Liver (tissue), 9 donors: ENCODE results near the gene GPR171. TPM values are rescaled to one million over a fixed set of nuclear protein-coding genes. Genes with fewer than 3 reads are reported as not detected.
"Not testable (repeated sequence)": the region's sequence is repeated elsewhere in the genome, so short reads cannot be mapped to it uniquely, and the experiment has no call there.

Source experiments
- DNase-seq: peaks from one replicate; pipeline ENCODE4 v3.0.0-alpha.2; 2017; ENCODE audit warnings: low spot score
- H3K27ac ChIP-seq, 2 donors: one replicate each; pipeline ENCODE4 v1.7.0; 2013; ENCODE audit warnings: inconsistent platforms in 2 of 2, low read length in 2 of 2, control low read depth in 1 of 2, low read depth in 1 of 2, mild to moderate bottlenecking in 1 of 2
- H3K27me3 ChIP-seq, 4 donors: one replicate each; pipeline versions ENCODE4 v1.6.1 to v1.7.0; 2013; ENCODE audit warnings: low read length in 3 of 4, inconsistent platforms in 1 of 4, mild to moderate bottlenecking in 1 of 4, moderate library complexity in 1 of 4; ENCODE audit not compliant: control insufficient read depth in 4 of 4, insufficient read depth in 4 of 4
- H3K36me3 ChIP-seq, 4 donors: one replicate each; pipeline versions ENCODE4 v1.6.1 to v1.7.0; 2013; ENCODE audit warnings: low read length in 3 of 4, mild to moderate bottlenecking in 3 of 4, low read depth in 1 of 4, moderate library complexity in 1 of 4; ENCODE audit not compliant: control insufficient read depth in 4 of 4, insufficient read depth in 3 of 4
- H3K4me1 ChIP-seq, 4 donors: one replicate each; pipeline versions ENCODE4 v1.6.1 to v1.7.0; 2013; ENCODE audit warnings: low read length in 3 of 4, mild to moderate bottlenecking in 3 of 4, moderate library complexity in 1 of 4; ENCODE audit not compliant: control insufficient read depth in 4 of 4, insufficient read depth in 4 of 4
- H3K4me3 ChIP-seq, 3 donors: one replicate each; pipeline versions ENCODE4 v1.6.1 to v1.7.0; 2013; ENCODE audit warnings: low read length in 3 of 3, control low read depth in 1 of 3, low read depth in 1 of 3, mild to moderate bottlenecking in 1 of 3
- H3K9ac ChIP-seq, 2 donors: one replicate each; pipeline ENCODE4 v1.7.0; 2013; ENCODE audit warnings: low read length in 2 of 2, mild to moderate bottlenecking in 2 of 2, moderate library complexity in 2 of 2, control low read depth in 1 of 2, low read depth in 1 of 2
- H3K9me3 ChIP-seq, 4 donors: one replicate each; pipeline versions ENCODE4 v1.6.1 to v1.7.0; 2013; ENCODE audit warnings: low read length in 3 of 4; ENCODE audit not compliant: control insufficient read depth in 4 of 4
- EGR1 ChIP-seq, 2 donors: IDR thresholded peaks; 2 replicates each; pipeline ENCODE4 v1.6.1; 2016 to 2018; ENCODE audit warnings: antibody characterized with exemption in 2 of 2, low read depth in 2 of 2
- FOXA1 ChIP-seq: IDR thresholded peaks from 2 replicates; pipeline ENCODE4 v1.6.1; 2016; ENCODE audit warnings: antibody characterized with exemption
- FOXA2 ChIP-seq: IDR thresholded peaks from 2 replicates; pipeline ENCODE4 v1.6.1; 2016; ENCODE audit warnings: antibody characterized with exemption
- GABPA ChIP-seq, 2 donors: IDR thresholded peaks in 1 of 2; conservative IDR thresholded peaks in 1 of 2; 2 replicates each; pipeline ENCODE4 v1.6.1; 2016; ENCODE audit warnings: antibody characterized with exemption in 2 of 2, mild to moderate bottlenecking in 1 of 2, moderate library complexity in 1 of 2
- HNF4A ChIP-seq, 2 donors: conservative IDR thresholded peaks; 2 replicates each; pipeline ENCODE4 v1.6.1; 2016; ENCODE audit warnings: antibody characterized with exemption in 2 of 2, mild to moderate bottlenecking in 2 of 2
- HNF4G ChIP-seq: IDR thresholded peaks from 2 replicates; pipeline ENCODE4 v1.6.1; 2016; ENCODE audit warnings: antibody characterized with exemption
- JUND ChIP-seq, 2 donors: IDR thresholded peaks; 2 replicates each; pipeline ENCODE4 v1.6.1; 2016; ENCODE audit warnings: antibody characterized with exemption in 2 of 2
- NR2F2 ChIP-seq: IDR thresholded peaks from 2 replicates; pipeline ENCODE4 v1.6.1; 2016; ENCODE audit warnings: antibody characterized with exemption
- RAD21 ChIP-seq, 2 donors: IDR thresholded peaks; 2 replicates each; pipeline ENCODE4 v1.6.1; 2016; ENCODE audit warnings: antibody characterized with exemption in 2 of 2, mild to moderate bottlenecking in 2 of 2
- RXRA ChIP-seq, 2 donors: IDR thresholded peaks; 2 replicates each; pipeline ENCODE4 v1.6.1; 2017 to 2018; ENCODE audit warnings: antibody characterized with exemption in 2 of 2, mild to moderate bottlenecking in 1 of 2
- SP1 ChIP-seq: IDR thresholded peaks from 2 replicates; pipeline ENCODE4 v1.6.1; 2018; ENCODE audit warnings: antibody characterized with exemption, mild to moderate bottlenecking
- TAF1 ChIP-seq: conservative IDR thresholded peaks from 2 replicates; pipeline ENCODE4 v1.6.1; 2016; ENCODE audit warnings: antibody characterized with exemption, mild to moderate bottlenecking
- YY1 ChIP-seq: IDR thresholded peaks from 2 replicates; pipeline ENCODE4 v1.6.1; 2016; ENCODE audit warnings: antibody characterized with exemption, mild to moderate bottlenecking
- WGBS: extraction: QIAGEN DNeasy Blood & Tissue Kit; methylation state at CpG from one replicate; pipeline ENCODE4 v1.1.7; 2013; 5-methylcytosine and 5-hydroxymethylcytosine counted together
- polyA plus RNA-seq, 2 donors: library from polyadenylated mRNA; stranded (reverse) in 1 of 2; unstranded in 1 of 2; fragments of 200-250 nt in 1 of 2; fragments of >200 nt in 1 of 2; fragmentation: Nextera tagmentation in 1 of 2; extraction: Ambion mirVana in 1 of 2; gene quantifications; one replicate each; pipeline versions ENCODE4 v1.2.1 to v1.2.3, GENCODE V29; 2013 to 2015
- total RNA-seq, 2 donors: library from RNA; depleted of rRNA; stranded (reverse); fragments of >200 nt; gene quantifications; one replicate each; pipeline ENCODE4 v1.2.3, GENCODE V29; 2014
- TF ChIP-seq, protein P1 (sequence below): fragments of 150-350 bp; IDR thresholded peaks from 2 replicates; pipeline ENCODE4 v1.5.1; 2017; ENCODE audit warnings: improper control_type of control experiment, low read depth, low read length; ENCODE audit not compliant: missing input control
- TF ChIP-seq, protein P2 (sequence below): IDR thresholded peaks from 2 replicates; pipeline ENCODE4 v1.6.1; 2016; ENCODE audit warnings: antibody characterized with exemption
- TF ChIP-seq, protein P3 (sequence below): IDR thresholded peaks from 2 replicates; pipeline ENCODE4 v1.6.1; 2016; ENCODE audit warnings: antibody characterized with exemption
- TF ChIP-seq, protein P4 (sequence below): IDR thresholded peaks from 2 replicates; pipeline ENCODE4 v1.6.1; 2016; ENCODE audit warnings: antibody characterized with exemption
- TF ChIP-seq, protein P5 (sequence below): IDR thresholded peaks from 2 replicates; pipeline ENCODE4 v1.6.1; 2016; ENCODE audit warnings: antibody characterized with exemption, mild to moderate bottlenecking
- donor health status: healthy.
- donor health status: healthy.
- donor health status: healthy.
- donor health status: healthy.
- donor health status: healthy.

GPR171 gene
- total and polyA plus RNA-seq, 4 donors: 0.19 to 0.56 (median 0.28) TPM

DNA sequence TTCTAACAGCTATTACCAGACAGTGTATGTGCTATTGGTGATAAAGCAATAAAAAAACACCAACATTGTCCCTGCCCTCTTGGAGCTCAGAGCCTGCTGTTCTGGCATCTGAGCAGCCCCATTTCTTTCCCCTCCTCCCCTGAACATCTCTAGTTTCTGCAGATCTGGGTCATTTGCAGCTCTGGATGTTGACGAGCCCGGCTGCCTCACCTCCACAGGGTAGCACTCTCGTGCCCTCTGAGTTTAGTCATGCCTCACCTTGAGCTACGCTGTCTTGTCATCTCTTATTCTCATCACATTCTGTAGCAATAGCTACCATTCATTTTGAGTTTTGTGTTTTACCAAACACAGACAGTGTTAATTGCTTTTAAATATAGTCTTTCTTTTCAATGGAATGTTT is 30.0 kb upstream of the GPR171 start:
- H3K4me3 ChIP-seq: no peak overlapping the region
- no peaks in the 10 kb centered on the region for H3K9me3 ChIP-seq
- no peak overlapping the region for H3K9ac ChIP-seq
- no peaks in the 10 kb centered on the region for H3K27me3 ChIP-seq
- H3K4me1 ChIP-seq: no peaks in the 10 kb centered on the region
- no peak for DNase-seq
- no peak for TF ChIP-seq HNF4A (conservative IDR thresholded peaks at IDR 0.05)
- TF ChIP-seq GABPA (IDR thresholded peaks at IDR 0.05 in 1 of 2, conservative IDR thresholded peaks at IDR 0.05 in 1 of 2): no peak
- TF ChIP-seq JUND (IDR thresholded peaks at IDR 0.05): no peak
- no peak for TF ChIP-seq RXRA (IDR thresholded peaks at IDR 0.05)
- no peak for TF ChIP-seq SP1
- no peak for TF ChIP-seq EGR1 (IDR thresholded peaks at IDR 0.05; ENCODE audit: low read depth in 2 of 2)
- TF ChIP-seq, protein P1, sequence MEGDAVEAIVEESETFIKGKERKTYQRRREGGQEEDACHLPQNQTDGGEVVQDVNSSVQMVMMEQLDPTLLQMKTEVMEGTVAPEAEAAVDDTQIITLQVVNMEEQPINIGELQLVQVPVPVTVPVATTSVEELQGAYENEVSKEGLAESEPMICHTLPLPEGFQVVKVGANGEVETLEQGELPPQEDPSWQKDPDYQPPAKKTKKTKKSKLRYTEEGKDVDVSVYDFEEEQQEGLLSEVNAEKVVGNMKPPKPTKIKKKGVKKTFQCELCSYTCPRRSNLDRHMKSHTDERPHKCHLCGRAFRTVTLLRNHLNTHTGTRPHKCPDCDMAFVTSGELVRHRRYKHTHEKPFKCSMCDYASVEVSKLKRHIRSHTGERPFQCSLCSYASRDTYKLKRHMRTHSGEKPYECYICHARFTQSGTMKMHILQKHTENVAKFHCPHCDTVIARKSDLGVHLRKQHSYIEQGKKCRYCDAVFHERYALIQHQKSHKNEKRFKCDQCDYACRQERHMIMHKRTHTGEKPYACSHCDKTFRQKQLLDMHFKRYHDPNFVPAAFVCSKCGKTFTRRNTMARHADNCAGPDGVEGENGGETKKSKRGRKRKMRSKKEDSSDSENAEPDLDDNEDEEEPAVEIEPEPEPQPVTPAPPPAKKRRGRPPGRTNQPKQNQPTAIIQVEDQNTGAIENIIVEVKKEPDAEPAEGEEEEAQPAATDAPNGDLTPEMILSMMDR: no peak
- no peak for TF ChIP-seq FOXA1
- TF ChIP-seq, protein P2, sequence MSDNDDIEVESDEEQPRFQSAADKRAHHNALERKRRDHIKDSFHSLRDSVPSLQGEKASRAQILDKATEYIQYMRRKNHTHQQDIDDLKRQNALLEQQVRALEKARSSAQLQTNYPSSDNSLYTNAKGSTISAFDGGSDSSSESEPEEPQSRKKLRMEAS: no peak
- no peak for TF ChIP-seq YY1
- 88% methylated on average over 4 of the region's 4 CpGs for WGBS
- no peaks in the 10 kb centered on the region for H3K36me3 ChIP-seq
- no peak overlapping the region for H3K27ac ChIP-seq

DNA sequence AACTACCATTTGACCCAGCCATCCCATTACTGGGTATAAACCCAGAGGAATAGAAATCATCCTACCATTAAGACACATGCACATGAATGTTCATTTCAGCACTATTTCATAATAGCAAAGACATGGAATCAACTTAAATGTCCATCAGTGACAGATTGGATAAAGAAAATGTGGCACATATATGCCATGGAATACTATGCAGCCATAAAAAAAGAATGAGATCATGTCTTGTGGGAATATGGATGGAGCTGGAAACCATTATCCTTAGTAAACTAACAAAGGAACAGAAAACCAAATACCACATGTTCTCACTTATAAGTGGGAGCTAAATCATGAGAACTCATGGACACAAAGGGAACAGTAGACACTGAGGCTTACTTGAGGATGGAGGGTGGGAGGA is 29.4 kb upstream of the GPR171 start:
- H3K27me3 ChIP-seq, H3K4me3 ChIP-seq, DNase-seq, H3K9ac ChIP-seq, H3K36me3 ChIP-seq, H3K4me1 ChIP-seq, H3K27ac ChIP-seq, H3K9me3 ChIP-seq: not testable (repeated sequence)

DNA sequence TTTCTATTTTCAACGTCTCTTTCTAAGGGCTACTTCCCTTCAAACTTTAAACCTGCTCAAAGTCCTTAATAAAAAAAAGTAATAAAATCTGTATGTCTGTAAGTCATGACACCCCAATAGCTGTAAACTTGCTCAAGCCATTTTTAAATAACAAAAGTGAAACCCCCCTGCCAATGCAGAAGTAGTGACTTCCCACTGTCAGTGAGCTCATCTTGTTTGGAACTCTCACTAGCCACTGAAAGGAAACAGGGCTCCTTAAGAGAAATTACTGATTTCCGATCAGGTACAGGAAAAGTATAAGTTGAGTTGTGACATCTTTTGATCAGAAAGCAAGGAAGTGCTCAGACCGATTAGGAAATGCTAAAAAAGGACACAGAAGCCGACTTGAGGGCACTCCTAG is 27.6 kb upstream of the GPR171 start:
- H3K27ac ChIP-seq: no peak overlapping the region

More for the DNA sequence above, 27.6 kb upstream of the GPR171 start:
- no peak overlapping the region for H3K4me3 ChIP-seq
- no peak overlapping the region for H3K9ac ChIP-seq
- no peaks in the 10 kb centered on the region for H3K27me3 ChIP-seq
- TF ChIP-seq RAD21 (IDR thresholded peaks at IDR 0.05) (no peak), RXRA (IDR thresholded peaks at IDR 0.05) (no peak), SP1 (no peak), EGR1 (IDR thresholded peaks at IDR 0.05; ENCODE audit: low read depth in 2 of 2) (no peak), HNF4A (conservative IDR thresholded peaks at IDR 0.05) (no peak), JUND (IDR thresholded peaks at IDR 0.05) (no peak), TAF1 (no peak), GABPA (IDR thresholded peaks at IDR 0.05 in 1 of 2, conservative IDR thresholded peaks at IDR 0.05 in 1 of 2) (no peak), YY1 (no peak), NR2F2 (no peak), FOXA1 (no peak), FOXA2 (no peak), HNF4G (no peak)
- TF ChIP-seq, protein P1: no peak
- TF ChIP-seq, protein P3, sequence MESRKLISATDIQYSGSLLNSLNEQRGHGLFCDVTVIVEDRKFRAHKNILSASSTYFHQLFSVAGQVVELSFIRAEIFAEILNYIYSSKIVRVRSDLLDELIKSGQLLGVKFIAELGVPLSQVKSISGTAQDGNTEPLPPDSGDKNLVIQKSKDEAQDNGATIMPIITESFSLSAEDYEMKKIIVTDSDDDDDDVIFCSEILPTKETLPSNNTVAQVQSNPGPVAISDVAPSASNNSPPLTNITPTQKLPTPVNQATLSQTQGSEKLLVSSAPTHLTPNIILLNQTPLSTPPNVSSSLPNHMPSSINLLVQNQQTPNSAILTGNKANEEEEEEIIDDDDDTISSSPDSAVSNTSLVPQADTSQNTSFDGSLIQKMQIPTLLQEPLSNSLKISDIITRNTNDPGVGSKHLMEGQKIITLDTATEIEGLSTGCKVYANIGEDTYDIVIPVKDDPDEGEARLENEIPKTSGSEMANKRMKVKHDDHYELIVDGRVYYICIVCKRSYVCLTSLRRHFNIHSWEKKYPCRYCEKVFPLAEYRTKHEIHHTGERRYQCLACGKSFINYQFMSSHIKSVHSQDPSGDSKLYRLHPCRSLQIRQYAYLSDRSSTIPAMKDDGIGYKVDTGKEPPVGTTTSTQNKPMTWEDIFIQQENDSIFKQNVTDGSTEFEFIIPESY: no peak
- TF ChIP-seq, protein P2: no peak
- TF ChIP-seq, protein P4, sequence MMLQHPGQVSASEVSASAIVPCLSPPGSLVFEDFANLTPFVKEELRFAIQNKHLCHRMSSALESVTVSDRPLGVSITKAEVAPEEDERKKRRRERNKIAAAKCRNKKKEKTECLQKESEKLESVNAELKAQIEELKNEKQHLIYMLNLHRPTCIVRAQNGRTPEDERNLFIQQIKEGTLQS: no peak
- TF ChIP-seq, protein P5, sequence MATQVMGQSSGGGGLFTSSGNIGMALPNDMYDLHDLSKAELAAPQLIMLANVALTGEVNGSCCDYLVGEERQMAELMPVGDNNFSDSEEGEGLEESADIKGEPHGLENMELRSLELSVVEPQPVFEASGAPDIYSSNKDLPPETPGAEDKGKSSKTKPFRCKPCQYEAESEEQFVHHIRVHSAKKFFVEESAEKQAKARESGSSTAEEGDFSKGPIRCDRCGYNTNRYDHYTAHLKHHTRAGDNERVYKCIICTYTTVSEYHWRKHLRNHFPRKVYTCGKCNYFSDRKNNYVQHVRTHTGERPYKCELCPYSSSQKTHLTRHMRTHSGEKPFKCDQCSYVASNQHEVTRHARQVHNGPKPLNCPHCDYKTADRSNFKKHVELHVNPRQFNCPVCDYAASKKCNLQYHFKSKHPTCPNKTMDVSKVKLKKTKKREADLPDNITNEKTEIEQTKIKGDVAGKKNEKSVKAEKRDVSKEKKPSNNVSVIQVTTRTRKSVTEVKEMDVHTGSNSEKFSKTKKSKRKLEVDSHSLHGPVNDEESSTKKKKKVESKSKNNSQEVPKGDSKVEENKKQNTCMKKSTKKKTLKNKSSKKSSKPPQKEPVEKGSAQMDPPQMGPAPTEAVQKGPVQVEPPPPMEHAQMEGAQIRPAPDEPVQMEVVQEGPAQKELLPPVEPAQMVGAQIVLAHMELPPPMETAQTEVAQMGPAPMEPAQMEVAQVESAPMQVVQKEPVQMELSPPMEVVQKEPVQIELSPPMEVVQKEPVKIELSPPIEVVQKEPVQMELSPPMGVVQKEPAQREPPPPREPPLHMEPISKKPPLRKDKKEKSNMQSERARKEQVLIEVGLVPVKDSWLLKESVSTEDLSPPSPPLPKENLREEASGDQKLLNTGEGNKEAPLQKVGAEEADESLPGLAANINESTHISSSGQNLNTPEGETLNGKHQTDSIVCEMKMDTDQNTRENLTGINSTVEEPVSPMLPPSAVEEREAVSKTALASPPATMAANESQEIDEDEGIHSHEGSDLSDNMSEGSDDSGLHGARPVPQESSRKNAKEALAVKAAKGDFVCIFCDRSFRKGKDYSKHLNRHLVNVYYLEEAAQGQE: no peak
- no peaks in the 10 kb centered on the region for H3K36me3 ChIP-seq
- WGBS: 56% methylated on average over 4 of the region's 4 CpGs
- no peak for DNase-seq
- H3K4me1 ChIP-seq: peaks cover 4 to 18% (median 12%) of the 10 kb centered on the region in 4 donors
- H3K9me3 ChIP-seq: no peaks in the 10 kb centered on the region
